AG09309 (cell line): ENCODE data around the gene POGZ.

ENCODE experiments used
- DNase-seq: peaks from one replicate; pipeline ENCODE4 v3.0.0-alpha.2; 2010; ENCODE audit warnings: low read depth
- H3K4me3 ChIP-seq: 2 replicates; pipeline ENCODE4 v1.5.1; 2011; ENCODE audit warnings: mild to moderate bottlenecking, low read depth, low read length, moderate library complexity; ENCODE audit not compliant: control insufficient read depth
- CTCF ChIP-seq: IDR thresholded peaks from 2 replicates; pipeline ENCODE4 v1.5.1; 2011; ENCODE audit warnings: mild to moderate bottlenecking, low read depth, low read length, inconsistent platforms; ENCODE audit not compliant: insufficient read depth, control insufficient read depth; ENCODE audit errors: missing control alignments

The POGZ gene

DNA sequence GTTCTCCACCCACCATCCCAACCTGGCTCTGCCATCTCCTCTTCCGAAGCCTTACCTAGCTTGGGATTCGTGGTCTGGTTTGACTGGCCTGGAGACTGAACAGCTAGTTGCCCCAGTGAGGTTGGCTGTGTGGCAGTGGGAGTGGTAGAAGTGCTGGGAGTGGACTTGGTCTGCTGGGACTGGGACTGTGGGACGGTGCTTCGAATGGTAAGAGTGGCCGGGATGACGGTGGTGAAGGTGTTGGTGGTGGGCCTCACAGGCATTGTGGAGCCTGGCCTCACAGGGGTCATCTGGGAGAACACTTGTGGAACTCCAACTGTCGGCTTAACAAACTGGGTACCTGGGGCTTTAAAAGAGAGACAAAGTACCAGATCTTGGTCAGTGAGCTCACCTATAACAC lies 31.2 kb downstream of the POGZ start:
- no peak for TF ChIP-seq CTCF

GRCh38 chr1:151425103-151425502 lies 34.2 kb downstream of the POGZ start:
- no peak for TF ChIP-seq CTCF
- DNase-seq = no peak
- no peak overlapping the region for H3K4me3 ChIP-seq

More for the DNA sequence above, 31.2 kb downstream of the POGZ start:
- DNase-seq = no peak
- no peak overlapping the region for H3K4me3 ChIP-seq

GRCh38 chr1:151419819-151420218 lies 39.5 kb downstream of the POGZ start:
- no peak for TF ChIP-seq CTCF
- no peak overlapping the region for H3K4me3 ChIP-seq

DNA sequence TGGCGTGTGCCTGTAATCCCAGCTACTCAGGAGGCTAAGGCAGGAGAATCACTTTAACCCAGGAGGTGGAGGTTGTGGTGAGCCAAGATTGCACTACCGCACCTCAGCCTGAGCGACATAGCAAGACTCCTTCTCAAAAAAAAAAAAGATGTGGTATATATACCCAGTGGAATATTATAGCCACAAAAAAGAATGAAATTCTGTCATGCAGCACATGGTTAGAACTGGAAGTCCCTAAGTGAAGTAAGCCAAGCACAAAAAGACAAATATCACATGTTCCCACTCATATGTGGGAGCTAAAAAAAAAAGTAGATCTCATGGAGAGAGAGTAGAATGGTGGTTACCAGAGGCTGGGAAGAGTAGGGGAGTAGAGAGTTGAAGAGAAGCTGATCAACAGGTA lies 41.2 kb downstream of the POGZ start:
- DNase-seq = no peak
- TF ChIP-seq CTCF = no peak
- no peak overlapping the region for H3K4me3 ChIP-seq

More at GRCh38 chr1:151419819-151420218, 39.5 kb downstream of the POGZ start:
- no peak for DNase-seq

DNA sequence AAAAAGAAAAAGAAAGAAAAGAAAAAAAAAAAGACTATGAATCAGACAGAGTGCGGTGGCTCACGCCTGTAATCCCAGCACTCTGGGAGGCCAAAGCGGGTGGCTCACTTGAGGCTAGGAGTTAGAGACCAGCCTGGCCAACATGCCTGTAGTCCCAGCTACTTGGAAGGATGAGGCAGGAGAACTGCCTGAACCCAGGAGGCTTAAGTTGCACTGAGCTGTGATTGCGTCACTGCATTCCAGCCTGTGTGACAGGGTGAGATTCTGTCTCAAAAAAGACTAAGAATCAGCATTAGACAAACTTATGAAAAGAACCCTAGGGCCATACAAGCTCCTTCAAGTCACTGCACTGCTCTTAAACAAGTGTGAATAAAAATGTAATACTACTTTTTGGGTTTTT lies 43.1 kb downstream of the POGZ start:
- DNase-seq = peak; percentile 18
- TF ChIP-seq CTCF = no peak

GRCh38 chr1:151411884-151412283 lies 47.4 kb downstream of the POGZ start:
- DNase-seq = no peak
- no peak for TF ChIP-seq CTCF
- H3K4me3 ChIP-seq = no peak overlapping the region

More for the DNA sequence above, 43.1 kb downstream of the POGZ start:
- H3K4me3 ChIP-seq = no peak overlapping the region

GRCh38 chr1:151408891-151409290 lies 50.4 kb downstream of the POGZ start:
- no peak for DNase-seq
- TF ChIP-seq CTCF = no peak
- H3K4me3 ChIP-seq = no peak overlapping the region
